GM19240 (cell line): ENCODE data around the gene CEP41.

Experiments used
- DNase-seq: peaks from one replicate; pipeline ENCODE4 v3.0.0; 2011; ENCODE audit warnings: low spot score; ENCODE audit not compliant: insufficient read length

Gene CEP41

DNA sequence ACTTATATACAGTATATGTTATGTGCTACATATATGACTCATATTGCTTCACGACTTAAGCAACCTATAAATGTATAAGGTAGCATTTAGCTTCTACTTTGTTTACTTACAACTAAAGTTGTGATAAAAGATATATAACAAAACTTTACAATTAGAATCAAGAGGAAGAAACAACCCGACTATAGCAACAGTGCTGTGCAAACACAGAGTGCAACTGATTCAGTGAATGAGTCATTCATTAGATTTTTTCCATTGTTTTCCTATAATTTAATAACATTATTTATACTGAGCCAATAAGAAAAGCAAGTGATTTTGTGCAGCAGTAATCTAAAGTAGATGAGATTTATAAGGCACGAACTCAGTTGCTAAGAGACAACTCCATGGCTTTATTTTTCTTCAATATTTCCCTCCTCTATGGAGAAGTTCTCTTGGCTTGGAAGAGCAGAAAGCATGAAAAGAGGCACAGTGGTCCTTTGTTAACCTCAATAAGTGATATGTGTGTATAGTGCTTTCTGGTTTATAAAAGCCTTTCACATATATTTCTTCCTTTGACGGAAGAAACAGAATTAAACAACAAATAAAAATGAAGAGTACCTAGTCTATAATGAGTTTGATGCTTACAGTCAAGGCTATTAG lies 19.8 kb downstream of the CEP41 start:
- no peak for DNase-seq

DNA sequence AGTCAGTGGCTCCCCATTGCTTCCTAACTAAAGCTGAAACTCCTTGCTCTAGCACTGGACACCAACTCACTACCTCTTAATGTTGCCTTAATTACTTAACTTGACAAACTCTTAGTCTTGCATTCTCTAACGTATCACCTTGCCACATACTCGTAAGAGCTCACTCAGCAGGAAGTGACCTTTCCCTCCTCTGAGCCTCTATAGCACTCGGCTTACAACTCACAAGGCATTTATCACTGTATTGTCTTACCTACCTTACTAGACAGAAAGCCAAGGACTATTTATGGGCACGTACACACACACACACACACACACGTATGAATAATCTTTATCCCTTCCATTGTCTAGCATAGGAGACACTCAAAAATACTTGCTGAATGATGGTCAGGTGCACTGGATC lies 21.2 kb downstream of the CEP41 start:
- no peak for DNase-seq

DNA sequence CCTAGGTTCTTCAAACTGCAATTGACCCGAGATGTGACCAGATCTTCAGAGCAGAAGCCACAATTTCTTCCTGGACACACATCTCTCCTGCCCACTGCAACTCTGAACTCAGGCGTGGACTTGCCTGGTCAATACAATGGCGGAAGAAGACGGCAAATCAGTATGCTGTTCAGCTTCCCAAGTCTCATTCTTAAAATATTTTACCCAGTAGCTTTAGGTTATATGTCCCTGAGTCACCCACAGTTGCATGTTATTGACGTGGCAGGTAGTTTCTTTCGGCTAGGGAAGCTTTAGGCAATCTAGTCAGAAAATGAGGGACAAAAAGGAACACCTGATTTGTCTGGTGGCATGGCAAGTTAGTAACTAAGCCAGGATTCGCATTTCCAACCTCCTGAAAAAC lies 22.5 kb downstream of the CEP41 start:
- no peak for DNase-seq

DNA sequence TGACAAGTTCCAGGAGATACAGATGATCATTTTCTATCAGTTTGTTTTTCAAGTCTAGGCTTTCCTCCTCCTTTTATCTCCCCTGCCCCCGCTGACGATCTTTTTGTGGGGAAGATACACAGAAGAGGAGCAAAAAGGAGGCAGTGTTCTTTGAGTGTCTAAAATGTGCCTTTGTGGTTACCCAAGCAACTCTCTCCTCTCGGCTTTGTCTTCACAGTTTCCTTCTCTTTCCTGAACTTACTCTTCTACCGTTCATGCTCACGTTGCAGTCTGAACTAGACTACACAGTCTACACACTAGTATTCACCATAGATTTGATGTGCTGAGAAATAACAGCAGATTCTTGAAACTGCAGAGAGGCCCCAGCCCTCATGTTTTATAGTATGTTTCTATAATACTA lies 23.6 kb downstream of the CEP41 start:
- no peak for DNase-seq

DNA sequence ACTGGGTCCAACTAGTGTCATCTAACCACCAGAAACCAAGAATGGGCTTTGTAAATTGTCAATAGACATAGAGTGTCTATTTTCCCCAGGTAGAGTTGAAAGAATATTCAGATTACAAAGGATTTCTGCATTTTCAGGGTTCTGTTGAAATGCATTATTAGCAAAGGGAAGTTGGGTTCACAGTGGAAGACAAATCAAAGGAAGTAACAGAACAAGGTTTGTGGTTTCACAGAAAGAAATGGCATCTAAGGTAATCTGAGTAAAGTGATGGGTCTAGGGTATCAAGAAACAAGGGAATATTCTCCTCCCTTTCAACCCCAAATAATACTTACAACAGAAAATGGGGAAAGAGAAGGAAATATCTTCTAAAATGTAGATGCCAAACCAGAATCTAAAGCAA lies 25.8 kb downstream of the CEP41 start:
- DNase-seq, result no peak

DNA sequence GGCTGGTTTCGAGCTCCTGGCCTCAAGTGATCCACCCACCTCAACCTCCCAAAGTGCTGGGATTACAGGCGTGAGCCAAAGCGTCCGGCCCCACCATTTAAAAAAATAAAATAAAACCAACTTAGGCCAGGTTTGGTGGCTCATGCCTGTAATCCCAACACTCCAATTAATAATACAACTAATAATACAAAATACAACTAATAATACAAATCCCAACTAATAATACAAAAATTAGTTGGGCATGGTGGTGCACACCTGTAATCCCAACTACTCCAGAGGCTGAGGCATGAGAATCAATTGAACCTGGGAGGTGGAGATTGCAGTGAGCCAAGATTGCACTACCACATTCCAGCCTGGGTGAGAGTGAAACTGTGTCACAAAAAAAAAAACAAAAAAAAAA lies 27.6 kb downstream of the CEP41 start:
- no peak for DNase-seq

DNA sequence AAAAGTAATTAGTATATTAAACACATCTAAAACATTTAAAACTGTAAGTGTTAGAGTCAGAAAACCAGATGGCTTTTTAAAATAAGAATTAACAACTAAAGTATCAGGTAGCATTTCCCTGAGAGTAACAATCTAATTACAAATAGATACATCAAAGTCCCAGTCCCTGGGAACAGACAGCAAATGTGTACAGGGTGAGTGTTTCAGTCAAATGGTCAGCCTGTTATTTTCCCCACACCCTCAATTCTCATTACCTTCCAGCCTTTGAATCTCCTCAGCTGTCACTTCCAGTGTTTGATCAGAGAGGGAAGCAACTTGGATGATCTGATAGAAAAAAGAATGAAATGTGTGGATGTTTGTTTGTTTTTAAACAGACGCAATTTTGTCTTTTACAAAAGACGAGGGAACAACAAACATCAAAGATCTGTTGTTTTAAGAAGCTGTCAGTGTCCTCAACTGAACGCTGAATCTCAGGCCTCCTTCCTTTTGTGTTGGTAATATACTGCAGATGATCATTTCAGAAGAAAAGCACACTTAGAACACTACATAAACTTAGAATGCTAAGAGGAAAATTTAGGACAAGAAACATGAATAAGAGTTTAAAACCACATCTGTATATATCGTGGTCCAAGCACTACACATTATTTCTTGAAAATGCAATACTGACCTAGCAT lies 29.8 kb downstream of the CEP41 start:
- DNase-seq, result no peak

DNA sequence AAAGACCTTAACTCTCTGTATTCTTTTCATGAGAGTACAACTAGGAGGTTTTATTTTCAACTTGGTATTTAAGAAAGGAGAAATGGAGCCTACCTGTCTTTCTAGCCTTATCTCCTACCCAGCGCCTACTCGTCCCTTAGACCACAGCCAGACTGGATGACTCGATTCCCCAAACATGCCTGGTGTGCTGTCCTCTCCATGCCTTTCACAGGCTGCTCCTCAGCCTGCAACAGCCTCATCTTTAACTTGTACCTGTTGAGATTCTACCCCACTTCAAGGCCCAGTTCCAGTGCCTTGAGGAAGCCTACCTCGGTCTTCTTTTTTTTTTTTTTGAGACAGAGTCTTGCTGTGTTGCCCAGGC lies 31.1 kb downstream of the CEP41 start:
- DNase-seq, result no peak

DNA sequence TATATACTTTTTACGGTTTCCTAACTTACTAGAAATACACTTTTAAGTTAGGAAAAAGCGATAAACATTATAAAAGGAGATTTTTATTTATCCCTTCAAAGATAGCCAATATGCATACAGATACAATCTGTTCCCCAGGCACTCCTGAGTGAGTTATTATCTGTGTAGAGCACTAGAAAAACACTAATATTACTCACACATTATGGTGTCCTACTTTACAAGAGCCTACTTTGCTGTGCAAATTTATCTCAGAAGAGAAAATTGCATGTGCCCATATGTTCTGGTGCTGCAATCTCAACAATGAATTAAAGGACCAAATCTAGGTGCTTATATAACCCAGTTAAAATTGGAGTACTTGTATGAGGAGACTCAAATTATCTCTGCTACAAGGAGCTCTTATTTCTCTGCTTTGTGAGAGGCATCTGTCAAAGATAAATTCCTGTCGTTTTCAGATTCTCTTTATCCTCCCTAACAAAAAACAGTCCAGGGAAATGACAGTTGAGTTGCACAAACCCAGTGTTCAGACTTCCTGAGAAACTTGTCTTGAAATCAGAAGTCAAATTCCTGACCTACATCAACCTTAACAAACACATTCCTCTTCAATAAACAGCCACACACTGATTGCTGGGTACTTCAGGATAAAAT lies 31.6 kb downstream of the CEP41 start:
- no peak for DNase-seq

DNA sequence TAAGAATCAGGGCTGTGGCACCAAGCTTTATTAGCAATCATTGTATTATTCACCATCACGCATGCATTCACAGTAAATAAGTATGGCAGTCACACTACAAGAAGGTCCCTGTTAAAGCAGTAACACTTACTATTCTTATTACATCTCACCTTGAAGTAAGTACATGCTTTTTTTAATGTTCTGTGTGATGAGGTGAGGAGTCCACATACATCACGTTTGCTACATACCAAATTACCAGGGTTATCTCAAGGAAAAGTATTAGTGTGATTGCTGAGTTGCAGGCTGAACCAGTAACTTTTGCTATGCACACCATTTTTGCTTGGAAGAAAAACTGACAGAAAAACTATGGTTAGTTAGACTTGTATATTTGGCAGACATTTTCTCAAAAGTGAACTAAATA lies 35.8 kb downstream of the CEP41 start:
- no peak for DNase-seq

DNA sequence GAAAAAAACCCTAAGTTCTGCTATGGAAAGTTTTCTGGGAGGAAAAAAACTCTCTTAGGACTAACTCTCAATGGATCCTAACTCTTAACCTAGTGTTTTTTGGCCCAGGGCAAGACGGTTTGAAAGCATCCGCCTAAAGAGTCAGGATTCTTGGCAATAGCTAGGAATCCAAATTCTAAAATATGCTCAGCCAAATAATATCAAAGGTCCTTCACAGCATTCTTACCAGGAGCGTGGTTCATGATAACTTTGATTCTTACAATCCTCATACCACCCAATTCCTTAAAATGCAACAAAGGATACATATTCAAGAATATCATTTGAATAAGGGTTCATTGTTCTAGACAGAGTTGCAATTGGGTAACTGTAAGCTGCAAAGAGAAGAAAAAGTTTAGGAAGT lies 39.2 kb downstream of the CEP41 start:
- DNase-seq, result no peak

DNA sequence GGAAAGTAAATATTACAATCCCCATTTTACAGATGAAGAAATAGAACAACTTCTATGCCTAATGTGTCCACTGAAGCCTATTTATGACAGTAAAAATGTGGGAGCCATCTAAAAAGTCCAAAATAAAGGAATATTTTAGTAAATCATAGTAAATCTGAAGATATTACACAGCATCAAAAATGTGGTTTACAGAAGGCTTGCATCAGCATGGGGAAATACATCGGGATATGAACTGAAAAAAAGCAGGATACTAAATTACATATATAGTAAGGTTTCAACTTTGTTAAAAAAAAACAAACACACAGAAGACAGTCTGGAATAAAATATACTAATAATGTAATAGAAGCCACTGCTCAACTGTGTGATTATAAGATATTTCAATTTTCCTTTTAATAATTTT lies 39.7 kb downstream of the CEP41 start:
- DNase-seq, result no peak

DNA sequence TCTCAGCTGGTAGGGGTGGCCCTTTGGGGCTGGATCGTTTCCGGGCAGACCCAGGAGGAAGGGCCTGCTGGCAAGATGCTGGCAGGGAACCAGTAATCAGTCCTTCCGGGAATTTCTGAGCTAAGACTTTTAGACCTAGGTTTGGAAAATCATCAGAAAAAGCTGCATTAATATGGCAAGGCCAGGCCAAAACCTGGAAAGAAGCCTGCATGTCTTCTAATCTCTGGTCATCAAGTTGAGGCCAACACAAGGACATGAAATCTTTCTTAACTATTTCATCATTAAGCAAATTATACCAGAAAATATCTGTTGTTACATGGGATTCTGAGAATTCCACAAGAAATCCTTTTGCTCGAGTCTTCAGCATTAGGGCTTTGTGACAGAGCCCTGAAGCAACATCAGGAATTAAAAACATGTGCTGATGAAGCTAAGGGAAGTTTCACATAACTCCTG lies 40.7 kb downstream of the CEP41 start:
- no peak for DNase-seq

DNA sequence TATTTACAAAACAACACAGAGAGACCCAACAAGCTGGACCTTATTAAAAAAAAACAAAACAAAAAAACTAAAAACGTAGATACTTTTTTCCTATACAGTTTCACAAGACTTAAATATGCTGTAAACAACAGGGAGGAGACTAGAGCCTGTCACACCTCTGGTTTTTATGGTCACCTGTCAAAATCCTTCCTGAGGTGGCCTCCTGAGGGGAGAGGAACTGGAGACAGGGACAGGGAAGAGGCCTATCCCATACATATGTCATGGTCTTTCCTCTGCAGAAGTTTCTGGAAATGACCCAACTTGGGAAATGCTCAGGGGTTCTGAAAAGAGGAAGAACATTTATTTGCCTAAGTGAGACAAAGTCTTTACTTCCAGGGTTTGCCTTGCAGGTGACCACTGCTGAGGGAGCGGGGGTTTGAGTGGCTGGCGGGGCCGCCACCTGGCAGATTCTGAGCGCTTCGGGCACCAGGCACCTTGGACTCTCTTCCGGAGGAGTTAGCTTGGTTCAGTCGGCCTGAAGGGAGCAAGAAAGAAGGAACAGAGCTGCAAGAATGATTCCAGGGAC lies 42.2 kb downstream of the CEP41 start:
- no peak for DNase-seq

DNA sequence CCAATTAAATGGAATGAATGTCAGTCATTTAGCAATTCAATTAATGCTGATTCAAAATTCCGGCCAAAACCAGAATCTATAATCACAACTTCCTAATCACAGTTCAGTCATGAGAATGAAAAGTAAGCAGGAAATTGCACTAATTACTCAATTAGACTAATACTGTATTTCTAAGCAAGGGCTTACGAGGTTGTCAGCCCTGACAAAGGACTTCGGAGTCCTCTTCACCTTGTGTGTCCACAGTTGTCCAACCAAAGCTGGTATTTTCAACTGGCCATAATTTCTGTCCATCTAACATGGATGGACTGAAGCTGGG lies 43.1 kb downstream of the CEP41 start:
- no peak for DNase-seq

DNA sequence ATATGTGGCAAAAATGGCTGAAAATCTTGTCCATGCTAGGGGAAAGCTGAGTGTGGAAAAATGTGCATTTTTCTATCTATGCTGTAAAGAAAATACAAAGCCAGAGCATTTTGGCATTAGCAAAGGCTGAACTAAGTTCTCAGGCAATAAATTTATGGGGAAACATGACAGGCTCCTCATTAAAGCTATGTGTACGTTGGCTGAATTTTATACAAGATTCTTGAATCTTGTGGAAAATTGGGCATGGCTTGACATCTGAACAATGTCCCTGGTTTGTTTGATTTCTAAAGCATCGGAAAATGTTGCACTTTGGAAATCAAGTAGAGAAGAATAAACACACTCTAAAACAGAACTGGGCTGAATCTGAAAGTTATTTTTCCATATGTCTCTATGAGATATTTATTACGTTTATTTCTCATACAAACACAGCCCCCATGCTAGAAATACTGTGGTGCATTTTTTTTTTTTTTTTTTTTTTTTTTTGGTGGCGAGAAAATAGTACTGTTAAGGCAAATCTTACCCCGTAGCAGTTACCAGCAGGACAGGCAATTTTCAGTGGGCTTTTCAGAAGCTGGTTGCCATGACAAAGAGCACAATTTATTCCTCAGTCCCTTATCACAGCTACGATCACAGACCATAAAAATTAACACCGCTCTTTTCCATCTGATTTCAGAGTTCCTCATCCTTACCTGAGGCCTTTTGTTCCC lies 43.6 kb downstream of the CEP41 start:
- no peak for DNase-seq

DNA sequence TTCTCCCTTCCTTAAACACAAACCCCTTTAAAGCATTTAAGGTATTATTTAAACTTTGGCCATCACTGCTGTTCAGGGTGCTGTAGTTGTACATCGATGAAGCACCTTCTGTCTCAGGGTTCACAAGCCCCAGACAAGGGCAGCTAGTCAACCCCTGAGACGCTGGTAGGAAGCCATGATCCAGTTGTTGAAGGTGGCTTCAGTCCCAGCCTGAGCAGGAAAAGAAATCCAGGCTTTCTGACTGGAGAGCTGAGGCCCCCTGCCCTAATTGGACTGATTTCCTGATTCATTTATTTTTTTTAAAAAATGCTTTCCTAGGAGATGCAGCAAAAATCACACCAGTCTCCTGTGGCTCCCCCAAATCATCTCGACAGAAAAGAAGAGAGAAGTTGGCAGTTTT lies 44.7 kb downstream of the CEP41 start:
- no peak for DNase-seq

DNA sequence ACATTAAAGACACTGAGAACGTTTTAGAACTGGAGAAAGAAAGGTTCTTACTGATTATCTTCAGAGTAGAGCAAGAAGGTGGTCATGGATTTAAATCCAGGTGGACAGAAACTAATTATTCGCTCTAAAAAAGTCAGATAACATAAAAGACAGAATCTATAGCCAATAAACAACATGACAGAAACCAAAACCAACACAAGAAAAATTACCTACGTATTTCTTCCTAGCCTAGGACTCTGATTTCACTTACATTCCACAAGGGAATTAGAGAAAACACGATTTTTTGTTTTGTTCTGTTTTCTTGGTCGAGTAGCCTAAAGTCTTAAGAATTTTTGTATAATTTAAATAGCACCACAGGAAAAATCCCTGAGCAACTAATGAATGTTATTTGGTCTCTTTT lies 45.4 kb downstream of the CEP41 start:
- no peak for DNase-seq

DNA sequence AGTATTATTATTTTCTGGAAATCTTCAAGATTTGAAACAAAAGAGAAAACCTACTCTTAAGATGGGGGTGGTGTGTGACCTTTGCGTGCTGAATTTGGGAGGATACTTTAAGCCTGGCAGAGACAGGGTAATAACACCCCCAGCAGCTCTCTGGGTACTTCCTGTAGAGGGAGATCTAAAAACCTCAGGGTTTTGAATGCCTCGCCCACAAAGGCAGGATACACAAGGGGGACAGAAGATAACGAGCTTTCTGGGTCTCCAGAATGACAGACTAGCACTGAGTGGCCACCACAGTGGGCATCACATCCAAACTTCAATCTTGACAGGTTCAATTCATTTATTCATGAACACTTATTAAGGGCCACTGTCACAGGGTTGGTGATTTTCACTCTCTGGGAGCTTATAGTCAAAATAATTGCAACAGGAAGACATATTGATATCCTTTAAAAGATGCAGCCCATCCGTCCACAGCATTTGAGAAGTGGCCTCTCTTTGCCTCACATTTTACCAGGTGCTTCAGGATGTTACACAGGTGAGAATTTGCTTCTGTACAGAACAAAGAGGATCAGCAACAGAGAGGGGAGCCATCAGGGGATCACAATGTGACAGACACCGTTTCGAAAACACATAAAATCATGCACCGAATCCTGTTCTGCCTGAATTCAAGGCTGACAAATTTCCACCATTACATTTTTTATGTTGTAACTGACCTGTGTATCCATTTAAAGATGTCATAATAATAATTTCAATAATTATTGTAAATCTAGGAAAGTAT lies 46.2 kb downstream of the CEP41 start:
- no peak for DNase-seq

DNA sequence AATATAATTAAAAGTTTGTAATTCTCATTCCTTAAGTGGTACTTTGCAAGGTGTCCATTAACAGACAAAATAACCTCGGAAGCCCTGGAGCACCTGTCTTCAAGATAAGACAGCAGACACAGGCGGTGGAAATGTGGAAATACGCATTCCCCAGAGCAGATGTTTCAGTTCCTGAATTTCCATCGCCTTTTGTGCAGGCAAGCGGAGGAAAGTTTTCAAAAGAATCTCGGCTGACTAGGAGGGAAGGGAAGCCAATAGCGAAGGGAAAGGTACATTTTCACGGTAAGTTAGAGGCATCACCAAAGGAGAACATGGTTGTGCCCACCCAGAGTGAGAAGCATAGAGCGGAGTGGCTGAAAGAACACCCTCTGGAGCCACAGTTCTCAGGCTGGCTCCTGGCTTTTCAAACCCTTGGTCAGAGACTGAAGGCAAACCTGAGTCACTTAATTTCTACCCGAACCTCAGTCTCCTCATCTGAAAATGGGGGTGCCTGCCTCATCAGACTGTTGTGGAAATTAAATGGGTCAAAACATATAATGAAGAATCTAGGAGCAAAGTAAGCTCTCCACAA lies 46.9 kb downstream of the CEP41 start:
- no peak for DNase-seq

DNA sequence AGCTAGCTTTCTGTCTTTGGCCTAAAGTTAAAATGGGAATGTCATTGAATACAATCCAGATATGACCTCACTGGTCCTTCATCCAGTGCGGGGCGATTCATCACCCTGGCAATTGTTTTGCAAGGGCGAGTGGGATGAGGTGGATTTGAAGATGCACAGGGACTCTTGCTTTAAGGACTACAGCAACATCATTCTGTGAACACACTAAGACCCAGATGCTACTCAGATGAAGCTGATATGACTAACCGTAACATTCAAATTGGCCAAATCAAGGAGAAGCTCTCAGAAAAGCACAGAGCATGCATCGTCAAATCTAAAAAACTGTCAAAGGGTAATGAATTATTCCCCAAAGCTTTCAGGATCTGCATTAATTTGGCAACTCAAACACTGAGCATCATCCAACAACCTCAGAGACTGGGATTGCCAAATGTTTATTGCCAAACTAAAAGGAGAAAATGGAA lies 47.7 kb downstream of the CEP41 start:
- DNase-seq, result no peak
